Measurements from ENCODE around the gene GFI1. TPM values are rescaled to one million over a fixed set of nuclear protein-coding genes. Genes with fewer than 3 reads are reported as not detected.
A peak's percentile ranks its signal among the peaks of the same experiment; 100 is the strongest.

The GFI1 gene
- total and polyA plus RNA-seq, 2 of the 13 experiments (the other 11 are each of a cell fraction or from before 2014, with no cell fraction given), result 10.3 to 10.5 TPM

GRCh38 chr1:92486251-92487077 is at the start of gene GFI1 (continued):
- TF ChIP-seq TFE3 (CRISPR knock-in tag; IDR thresholded peaks at IDR 0.05), result peak; percentile 63
- TF ChIP-seq ZFP82 (CRISPR knock-in tag; IDR thresholded peaks at IDR 0.05; ENCODE audit: borderline replicate concordance), result no peak
- TF ChIP-seq ZNF792 (CRISPR knock-in tag; IDR thresholded peaks at IDR 0.05), result no peak
- no peak for TF ChIP-seq ZBTB8A (CRISPR knock-in tag; IDR thresholded peaks at IDR 0.05; ENCODE audit: borderline replicate concordance, low read depth)
- TF ChIP-seq PRDM15 (CRISPR knock-in tag; IDR thresholded peaks at IDR 0.05), result 0 out of 2 replicates have a peak, but pooled peaks have one; percentile 42
- peak; percentile 60 for TF ChIP-seq IKZF4 (CRISPR knock-in tag; IDR thresholded peaks at IDR 0.05; ENCODE audit: borderline replicate concordance, low read depth, not compliant biosample characterization)
- TF ChIP-seq HDAC2 (CRISPR knock-in tag; IDR thresholded peaks at IDR 0.05), result 0 out of 2 replicates have a peak, but pooled peaks have one; percentile 20
- TF ChIP-seq TAF15 (IDR thresholded peaks at IDR 0.05; ENCODE audit: low read depth, low read length, poor library complexity, severe bottlenecking), result no peak
- TF ChIP-seq ZNF790 (CRISPR knock-in tag; IDR thresholded peaks at IDR 0.05; ENCODE audit: borderline replicate concordance), result no peak
- no peak for TF ChIP-seq ZBTB21 (CRISPR knock-in tag; IDR thresholded peaks at IDR 0.05)
- no peak for TF ChIP-seq ZNF549 (CRISPR knock-in tag; IDR thresholded peaks at IDR 0.05)
- TF ChIP-seq ATF3 (CRISPR knock-in tag; IDR thresholded peaks at IDR 0.05), result 0 out of 2 replicates have a peak, but pooled peaks have one; percentile 13
- TF ChIP-seq IKZF5 (CRISPR knock-in tag; IDR thresholded peaks at IDR 0.05), result peak; percentile 72; the same call in 1 of the 2 replicates
- peak; percentile 74 for TF ChIP-seq HOXA3 (CRISPR knock-in tag; IDR thresholded peaks at IDR 0.05)
- no peak for TF ChIP-seq MZF1 (CRISPR knock-in tag; IDR thresholded peaks at IDR 0.05; ENCODE audit: borderline replicate concordance)
- no peak for TF ChIP-seq ZNF75D (CRISPR knock-in tag; IDR thresholded peaks at IDR 0.05; ENCODE audit: borderline replicate concordance)
- no peak for TF ChIP-seq GZF1 (CRISPR knock-in tag; IDR thresholded peaks at IDR 0.05)
- TF ChIP-seq NR2F1 (CRISPR knock-in tag; IDR thresholded peaks at IDR 0.05), result no peak
- TF ChIP-seq ZNF766 (CRISPR knock-in tag; IDR thresholded peaks at IDR 0.05; ENCODE audit: borderline replicate concordance), result 0 out of 2 replicates have a peak, but pooled peaks have one; percentile 26
- no peak for TF ChIP-seq KMT2B (CRISPR knock-in tag; IDR thresholded peaks at IDR 0.05)
- TF ChIP-seq STAG1 (CRISPR knock-in tag; IDR thresholded peaks at IDR 0.05), result peak; percentile 61
- no peak for TF ChIP-seq PRPF4 (IDR thresholded peaks at IDR 0.05; ENCODE audit: low read depth, low read length, poor library complexity, severe bottlenecking)
- no peak for TF ChIP-seq RAD51 (IDR thresholded peaks at IDR 0.05; ENCODE audit: borderline replicate concordance)
- no peak; the same call in 1 of the 2 replicates for TF ChIP-seq PHF20 (CRISPR knock-in tag; IDR thresholded peaks at IDR 0.05)

All from HepG2 (cell line).